Activated CD8-positive, alpha-beta T cell treated with anti-CD3 and anti-CD28 coated beads, Interleukin-2, amount 10 ng/mL, durations not matched to agents 7 days and 5 days (primary cell): ENCODE measurements around the gene HIPK2. TPM values are rescaled to one million over a fixed set of nuclear protein-coding genes. Genes with fewer than 3 reads are reported as not detected.

Experiments
- ATAC-seq: fragments of 150-1000 bp; cut with Tn5 transposase; one replicate; pipeline ENCODE4 v1.10.0; 2021; ENCODE audit warnings: moderate library complexity
- CTCF ChIA-PET: fragments of 350-600 bp; sonication (Branson Sonifier 250); formaldehyde crosslinking; loops from one replicate; lab custom pipeline; 2021; ENCODE audit warnings: antibody characterized with exemption; lab: Charles Lee
- POLR2A ChIA-PET: fragments of 350-600 bp; sonication (Branson Sonifier 250); formaldehyde crosslinking; loops from one replicate; lab custom pipeline; 2021; ENCODE audit warnings: antibody characterized with exemption; lab: Charles Lee
- DNase-seq: peaks from one replicate; pipeline ENCODE4 v3.0.0-alpha.2; 2020
- H3K27ac Mint-ChIP-seq: one replicate; pipeline ENCODE4 v1.8.0; 2021; ENCODE audit warnings: mild to moderate bottlenecking, mixed read lengths
- H3K27me3 Mint-ChIP-seq: one replicate; pipeline ENCODE4 v1.8.0; 2021; ENCODE audit warnings: low read depth, mixed read lengths
- H3K36me3 Mint-ChIP-seq: one replicate; pipeline ENCODE4 v1.8.0; 2021; ENCODE audit warnings: low read depth, mixed read lengths
- H3K4me1 Mint-ChIP-seq: one replicate; pipeline ENCODE4 v1.8.0; 2021; ENCODE audit warnings: low read depth, mixed read lengths
- H3K4me3 Mint-ChIP-seq: one replicate; pipeline ENCODE4 v1.8.0; 2021; ENCODE audit warnings: mild to moderate bottlenecking, mixed read lengths
- H3K9me3 Mint-ChIP-seq: one replicate; pipeline ENCODE4 v1.8.0; 2022; ENCODE audit warnings: mixed read lengths; ENCODE audit not compliant: insufficient read depth
- total RNA-seq, 2 experiments: library from RNA; stranded (reverse); gene quantifications; one replicate each; pipeline ENCODE4 v1.2.3, GENCODE V29; 2021

HIPK2 gene
- total RNA-seq, 2 experiments from 2014 or later, result 17.0 to 17.2 TPM

- H3K27ac Mint-ChIP-seq, result no peak overlapping the region
- ChIA-PET CTCF (no interaction called here), POLR2A (interaction anchor here (0.8 kb wide), 1 partner anchor 29 kb away, joined by 4 read pairs; no protein-coding TSS in a partner anchor)
- ATAC-seq (no peak), DNase-seq (peak; percentile 54)
- H3K27me3 Mint-ChIP-seq, result no peaks in the 10 kb centered on the region
- no peaks in the 10 kb centered on the region for H3K36me3 Mint-ChIP-seq
- no peak overlapping the region for H3K4me3 Mint-ChIP-seq
- peaks cover 11% of the 10 kb centered on the region for H3K4me1 Mint-ChIP-seq
- H3K9me3 Mint-ChIP-seq, result no peaks in the 10 kb centered on the region
These were observed 27.2 kb downstream of the HIPK2 start for GRCh38 chr7:139750459-139751095.

DNA sequence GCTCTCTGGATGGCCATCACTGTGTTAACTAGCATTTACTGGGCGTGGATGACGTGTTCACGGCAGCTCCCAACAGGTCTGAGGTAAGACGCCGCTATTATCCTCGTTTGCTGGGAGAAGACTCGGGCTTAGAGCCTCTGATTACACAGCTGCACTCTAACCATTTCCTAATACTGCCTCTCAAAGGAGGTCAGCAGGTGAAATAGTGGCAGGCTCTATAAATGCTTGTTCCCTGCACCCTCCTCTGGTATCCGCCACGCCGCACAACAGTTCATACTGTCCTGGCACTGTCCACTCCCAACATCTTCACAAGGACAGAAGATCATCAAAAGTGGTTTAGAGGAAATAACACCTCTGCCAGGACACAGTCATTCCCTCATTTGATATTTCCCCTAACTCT is 28.3 kb downstream of the HIPK2 start:
- Mint-ChIP-seq H3K4me1 (peaks cover 8% of the 10 kb centered on the region), H3K27me3 (no peaks in the 10 kb centered on the region), H3K36me3 (no peaks in the 10 kb centered on the region), H3K27ac (no peak overlapping the region), H3K9me3 (no peaks in the 10 kb centered on the region), H3K4me3 (no peak overlapping the region)
- CTCF ChIA-PET, result interaction anchor here (1.0 kb wide), 1 partner anchor 38 kb away, joined by 3 read pairs; no protein-coding TSS in a partner anchor
- POLR2A ChIA-PET, result no interaction called here
- no peak for DNase-seq
- no peak for ATAC-seq

- CTCF ChIA-PET, result interaction anchor here (1.0 kb wide), 1 partner anchor 39 kb away, joined by 3 read pairs; no protein-coding TSS in a partner anchor
- no peaks in the 10 kb centered on the region for H3K9me3 Mint-ChIP-seq
- DNase-seq (no peak), ATAC-seq (no peak)
- no peaks in the 10 kb centered on the region for H3K36me3 Mint-ChIP-seq
- no peaks in the 10 kb centered on the region for H3K27me3 Mint-ChIP-seq
- H3K4me1 Mint-ChIP-seq, result peaks cover 8% of the 10 kb centered on the region
- POLR2A ChIA-PET, result no interaction called here
- no peak overlapping the region for H3K27ac Mint-ChIP-seq
- no peak overlapping the region for H3K4me3 Mint-ChIP-seq
These were observed 28.9 kb downstream of the HIPK2 start for GRCh38 chr7:139748941-139749340.

- no peaks in the 10 kb centered on the region for H3K36me3 Mint-ChIP-seq
- no peaks in the 10 kb centered on the region for H3K27me3 Mint-ChIP-seq
- ATAC-seq, result no peak
- no peaks in the 10 kb centered on the region for H3K9me3 Mint-ChIP-seq
- CTCF ChIA-PET, result interaction anchor here (1.0 kb wide), 1 partner anchor 39 kb away, joined by 3 read pairs; no protein-coding TSS in a partner anchor
- POLR2A ChIA-PET, result no interaction called here
- no peak for DNase-seq
- peaks cover 10% of the 10 kb centered on the region for H3K4me1 Mint-ChIP-seq
- no peak overlapping the region for H3K27ac Mint-ChIP-seq
- H3K4me3 Mint-ChIP-seq, result no peak overlapping the region
These were observed 29.4 kb downstream of the HIPK2 start for GRCh38 chr7:139748373-139748765.

- ATAC-seq (no peak), DNase-seq (no peak)
- ChIA-PET CTCF (interaction anchor here (0.9 kb wide), 1 partner anchor 10 kb away, joined by 3 read pairs; no protein-coding TSS in a partner anchor), POLR2A (no interaction called here)
- Mint-ChIP-seq H3K4me1 (peaks cover 10% of the 10 kb centered on the region), H3K9me3 (no peaks in the 10 kb centered on the region), H3K27ac (no peak overlapping the region), H3K36me3 (no peaks in the 10 kb centered on the region), H3K4me3 (no peak overlapping the region), H3K27me3 (no peaks in the 10 kb centered on the region)
These were observed 30.0 kb downstream of the HIPK2 start for GRCh38 chr7:139747662-139748372.

GRCh38 chr7:139746652-139747051 is 31.1 kb downstream of the HIPK2 start:
- ChIA-PET POLR2A (no interaction called here), CTCF (interaction anchor here (0.9 to 1.3 kb wide), 2 partner anchors 9 to 15 kb away, joined by 3 read pairs; no protein-coding TSS in a partner anchor)
- Mint-ChIP-seq H3K9me3 (no peaks in the 10 kb centered on the region), H3K4me3 (no peak overlapping the region), H3K27me3 (no peaks in the 10 kb centered on the region), H3K27ac (no peak overlapping the region), H3K36me3 (no peaks in the 10 kb centered on the region), H3K4me1 (peaks cover 8% of the 10 kb centered on the region)
- no peak for DNase-seq
- no peak for ATAC-seq

DNA sequence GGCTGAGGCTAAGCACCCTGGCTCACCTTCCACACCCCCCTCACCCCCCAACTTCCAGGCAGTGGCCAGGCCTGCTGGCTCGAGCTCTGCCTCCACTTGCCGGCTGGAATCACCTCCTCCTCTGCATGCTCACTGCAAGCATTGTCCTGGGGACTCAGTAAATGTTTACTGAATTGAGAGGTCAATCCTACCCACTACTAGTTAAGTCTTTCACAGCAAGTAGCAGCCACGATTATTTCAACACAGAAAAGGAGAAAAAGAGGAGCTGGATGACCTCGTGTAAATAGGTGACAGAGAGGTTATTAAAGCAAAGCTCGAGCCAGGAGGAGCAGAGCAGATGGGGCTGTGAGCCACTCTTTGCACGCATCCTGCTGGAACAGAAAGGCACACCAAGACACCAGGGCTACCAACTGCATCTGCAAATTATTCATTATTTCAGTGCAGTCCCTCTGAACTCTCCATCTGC is 32.1 kb downstream of the HIPK2 start:
- Mint-ChIP-seq H3K9me3 (no peaks in the 10 kb centered on the region), H3K4me3 (no peak overlapping the region), H3K36me3 (no peaks in the 10 kb centered on the region), H3K27ac (no peak overlapping the region), H3K27me3 (no peaks in the 10 kb centered on the region), H3K4me1 (peaks cover 5% of the 10 kb centered on the region)
- CTCF ChIA-PET, result interaction anchor here (0.7 to 1.3 kb wide), 2 partner anchors 10 to 15 kb away, joined by 3 read pairs; no protein-coding TSS in a partner anchor
- DNase-seq, result no peak
- POLR2A ChIA-PET, result interaction anchor here (0.6 kb wide), 1 partner anchor 11 kb away, joined by 3 read pairs; no protein-coding TSS in a partner anchor
- ATAC-seq, result no peak

GRCh38 chr7:139744768-139745677 is 32.8 kb downstream of the HIPK2 start:
- ChIA-PET POLR2A (no interaction called here), CTCF (interaction anchor here (0.7 to 1.3 kb wide), 3 partner anchors 10 to 14 kb away, joined by 3 read pairs; no protein-coding TSS in a partner anchor)
- no peak overlapping the region for H3K27ac Mint-ChIP-seq
- H3K4me1 Mint-ChIP-seq, result peaks cover 2% of the 10 kb centered on the region
- DNase-seq (no peak), ATAC-seq (no peak)
- no peaks in the 10 kb centered on the region for H3K36me3 Mint-ChIP-seq
- no peaks in the 10 kb centered on the region for H3K27me3 Mint-ChIP-seq
- no peaks in the 10 kb centered on the region for H3K9me3 Mint-ChIP-seq
- H3K4me3 Mint-ChIP-seq, result no peak overlapping the region

GRCh38 chr7:139743967-139744767 is 33.6 kb downstream of the HIPK2 start:
- Mint-ChIP-seq H3K27ac (no peak overlapping the region), H3K4me3 (no peak overlapping the region), H3K4me1 (peaks cover 6% of the 10 kb centered on the region), H3K36me3 (no peaks in the 10 kb centered on the region), H3K9me3 (no peaks in the 10 kb centered on the region), H3K27me3 (no peaks in the 10 kb centered on the region)
- DNase-seq (no peak), ATAC-seq (no peak)
- ChIA-PET CTCF (interaction anchor here (1.1 kb wide), 1 partner anchor 13 kb away, joined by 3 read pairs; no protein-coding TSS in a partner anchor), POLR2A (no interaction called here)

- H3K9me3 Mint-ChIP-seq, result no peaks in the 10 kb centered on the region
- no peak for ATAC-seq
- no peak overlapping the region for H3K27ac Mint-ChIP-seq
- ChIA-PET CTCF (no interaction called here), POLR2A (no interaction called here)
- no peak for DNase-seq
- H3K36me3 Mint-ChIP-seq, result no peaks in the 10 kb centered on the region
- H3K4me1 Mint-ChIP-seq, result peaks cover 12% of the 10 kb centered on the region
- no peaks in the 10 kb centered on the region for H3K27me3 Mint-ChIP-seq
- no peak overlapping the region for H3K4me3 Mint-ChIP-seq
These were observed 34.4 kb downstream of the HIPK2 start for GRCh38 chr7:139743267-139743966.
